Upper lobe of right lung (tissue), 1 donor: ENCODE results near the gene CAMTA1. TPM values are rescaled to one million over a fixed set of nuclear protein-coding genes. Genes with fewer than 3 reads are reported as not detected.

Experiments used
- ATAC-seq: fragments of 200-7000 bp; cut with Tn5 transposase; one replicate; pipeline ENCODE4 v1.9.1; 2020; ENCODE audit warnings: mild to moderate bottlenecking, moderate library complexity
- DNase-seq: peaks from one replicate; pipeline ENCODE4 v3.0.0-alpha.2; 2020
- H3K27ac ChIP-seq: fragments of 200-600 bp; one replicate; pipeline ENCODE4 v1.8.0; 2022
- H3K27me3 ChIP-seq: fragments of 200-600 bp; one replicate; pipeline ENCODE4 v1.8.0; 2022; ENCODE audit warnings: mild to moderate bottlenecking
- H3K36me3 ChIP-seq: fragments of 200-600 bp; one replicate; pipeline ENCODE4 v1.8.0; 2022
- H3K4me1 ChIP-seq: fragments of 200-600 bp; one replicate; pipeline ENCODE4 v1.8.0; 2022
- H3K4me3 ChIP-seq: fragments of 200-600 bp; one replicate; pipeline ENCODE4 v1.8.0; 2022; ENCODE audit warnings: mild to moderate bottlenecking
- H3K9me3 ChIP-seq: fragments of 200-600 bp; one replicate; pipeline ENCODE4 v1.8.0; 2022
- intact Hi-C: fragments of 100-400 bp; cut with DNase I; formaldehyde crosslinking; loops from one replicate; pipeline ENCODE4 v1.11.0; 2022
- total RNA-seq: library from RNA; stranded (reverse); fragmentation: NEBNext Ultra II Directional; extraction: Animal tissue kit (Norgen Biotek cat#: 25700); gene quantifications from one replicate; pipeline ENCODE4 v1.2.1, GENCODE V29; 2021
- TF ChIP-seq, protein P1 (sequence below): fragments of 200-600 bp; IDR thresholded peaks from one replicate; pipeline ENCODE4 v1.8.0; 2022; ENCODE audit warnings: antibody characterized with exemption
- donor health status: DM: no; HTN: yes; CAD: no; lungs with severe emphysema.

CAMTA1 gene
- total RNA-seq, 1 donor from 2014 or later = 63.4 TPM

DNA sequence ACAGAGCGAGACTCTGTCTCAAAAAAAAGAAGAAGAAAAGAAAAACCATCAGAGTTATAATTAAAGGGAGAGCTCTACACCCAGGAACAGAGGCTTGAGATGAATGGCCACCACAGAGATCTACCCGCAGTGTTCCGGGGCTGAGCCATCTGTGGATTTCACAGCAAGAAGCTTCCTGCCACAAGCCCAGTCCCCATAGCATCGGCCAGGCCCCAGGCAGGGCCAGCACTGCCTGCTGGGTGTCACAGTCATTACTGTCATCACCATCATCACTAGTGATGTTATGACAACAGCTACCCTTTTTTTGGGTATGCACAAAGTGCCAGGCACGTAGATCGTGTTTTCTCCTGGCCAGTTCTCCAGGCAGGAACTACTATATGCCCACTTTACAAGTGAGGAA, 874.3 kb downstream of the CAMTA1 start:
- intact Hi-C loops = no loop called here
- H3K4me1 ChIP-seq = no peaks in the 10 kb centered on the region
- TF ChIP-seq, protein P1, sequence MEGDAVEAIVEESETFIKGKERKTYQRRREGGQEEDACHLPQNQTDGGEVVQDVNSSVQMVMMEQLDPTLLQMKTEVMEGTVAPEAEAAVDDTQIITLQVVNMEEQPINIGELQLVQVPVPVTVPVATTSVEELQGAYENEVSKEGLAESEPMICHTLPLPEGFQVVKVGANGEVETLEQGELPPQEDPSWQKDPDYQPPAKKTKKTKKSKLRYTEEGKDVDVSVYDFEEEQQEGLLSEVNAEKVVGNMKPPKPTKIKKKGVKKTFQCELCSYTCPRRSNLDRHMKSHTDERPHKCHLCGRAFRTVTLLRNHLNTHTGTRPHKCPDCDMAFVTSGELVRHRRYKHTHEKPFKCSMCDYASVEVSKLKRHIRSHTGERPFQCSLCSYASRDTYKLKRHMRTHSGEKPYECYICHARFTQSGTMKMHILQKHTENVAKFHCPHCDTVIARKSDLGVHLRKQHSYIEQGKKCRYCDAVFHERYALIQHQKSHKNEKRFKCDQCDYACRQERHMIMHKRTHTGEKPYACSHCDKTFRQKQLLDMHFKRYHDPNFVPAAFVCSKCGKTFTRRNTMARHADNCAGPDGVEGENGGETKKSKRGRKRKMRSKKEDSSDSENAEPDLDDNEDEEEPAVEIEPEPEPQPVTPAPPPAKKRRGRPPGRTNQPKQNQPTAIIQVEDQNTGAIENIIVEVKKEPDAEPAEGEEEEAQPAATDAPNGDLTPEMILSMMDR = no peak

DNA sequence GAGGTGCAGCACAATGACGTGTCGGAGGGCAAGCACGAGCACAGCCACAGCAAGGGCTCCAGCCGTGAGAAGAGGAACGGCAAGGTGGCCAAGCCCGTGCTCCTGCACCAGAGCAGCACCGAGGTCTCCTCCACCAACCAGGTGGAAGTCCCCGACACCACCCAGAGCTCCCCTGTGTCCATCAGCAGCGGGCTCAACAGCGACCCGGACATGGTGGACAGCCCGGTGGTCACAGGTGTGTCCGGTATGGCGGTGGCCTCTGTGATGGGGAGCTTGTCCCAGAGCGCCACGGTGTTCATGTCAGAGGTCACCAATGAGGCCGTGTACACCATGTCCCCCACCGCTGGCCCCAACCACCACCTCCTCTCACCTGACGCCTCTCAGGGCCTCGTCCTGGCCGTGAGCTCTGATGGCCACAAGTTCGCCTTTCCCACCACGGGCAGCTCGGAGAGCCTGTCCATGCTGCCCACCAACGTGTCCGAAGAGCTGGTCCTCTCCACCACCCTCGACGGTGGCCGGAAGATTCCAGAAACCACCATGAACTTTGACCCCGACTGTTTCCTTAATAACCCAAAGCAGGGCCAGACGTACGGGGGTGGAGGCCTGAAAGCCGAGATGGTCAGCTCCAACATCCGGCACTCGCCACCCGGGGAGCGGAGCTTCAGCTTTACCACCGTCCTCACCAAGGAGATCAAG, 878.3 kb downstream of the CAMTA1 start:
- ATAC-seq = no peak
- no peaks in the 10 kb centered on the region for H3K27me3 ChIP-seq
- H3K4me1 ChIP-seq = peaks cover 3% of the 10 kb centered on the region
- no peak overlapping the region for H3K27ac ChIP-seq
- no peaks in the 10 kb centered on the region for H3K36me3 ChIP-seq
- no peaks in the 10 kb centered on the region for H3K9me3 ChIP-seq
- TF ChIP-seq, protein P1 = no peak
- DNase-seq = no peak
- intact Hi-C loops = no loop called here
- no peak overlapping the region for H3K4me3 ChIP-seq

More for the DNA sequence above, 874.3 kb downstream of the CAMTA1 start:
- no peaks in the 10 kb centered on the region for H3K9me3 ChIP-seq
- no peak overlapping the region for H3K27ac ChIP-seq
- DNase-seq (no peak), ATAC-seq (no peak)
- no peaks in the 10 kb centered on the region for H3K36me3 ChIP-seq
- no peak overlapping the region for H3K4me3 ChIP-seq
- no peaks in the 10 kb centered on the region for H3K27me3 ChIP-seq

DNA sequence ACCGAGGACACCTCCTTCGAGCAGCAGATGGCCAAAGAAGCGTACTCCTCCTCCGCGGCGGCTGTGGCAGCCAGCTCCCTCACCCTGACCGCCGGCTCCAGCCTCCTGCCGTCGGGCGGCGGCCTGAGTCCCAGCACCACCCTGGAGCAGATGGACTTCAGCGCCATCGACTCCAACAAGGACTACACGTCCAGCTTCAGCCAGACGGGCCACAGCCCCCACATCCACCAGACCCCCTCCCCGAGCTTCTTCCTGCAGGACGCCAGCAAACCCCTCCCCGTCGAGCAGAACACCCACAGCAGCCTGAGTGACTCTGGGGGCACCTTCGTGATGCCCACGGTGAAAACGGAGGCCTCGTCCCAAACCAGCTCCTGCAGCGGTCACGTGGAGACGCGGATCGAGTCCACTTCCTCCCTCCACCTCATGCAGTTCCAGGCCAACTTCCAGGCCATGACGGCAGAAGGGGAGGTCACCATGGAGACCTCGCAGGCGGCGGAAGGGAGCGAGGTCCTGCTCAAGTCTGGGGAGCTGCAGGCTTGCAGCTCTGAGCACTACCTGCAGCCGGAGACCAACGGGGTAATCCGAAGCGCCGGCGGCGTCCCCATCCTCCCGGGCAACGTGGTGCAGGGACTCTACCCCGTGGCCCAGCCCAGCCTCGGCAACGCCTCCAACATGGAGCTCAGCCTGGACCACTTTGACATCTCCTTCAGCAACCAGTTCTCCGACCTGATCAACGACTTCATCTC, 879.1 kb downstream of the CAMTA1 start:
- H3K36me3 ChIP-seq = no peaks in the 10 kb centered on the region
- no peak for ATAC-seq
- no peaks in the 10 kb centered on the region for H3K27me3 ChIP-seq
- peaks cover 3% of the 10 kb centered on the region for H3K4me1 ChIP-seq
- no peak for DNase-seq
- TF ChIP-seq, protein P1 = no peak
- no peak overlapping the region for H3K27ac ChIP-seq
- intact Hi-C loops = no loop called here
- no peak overlapping the region for H3K4me3 ChIP-seq
- H3K9me3 ChIP-seq = no peaks in the 10 kb centered on the region

DNA sequence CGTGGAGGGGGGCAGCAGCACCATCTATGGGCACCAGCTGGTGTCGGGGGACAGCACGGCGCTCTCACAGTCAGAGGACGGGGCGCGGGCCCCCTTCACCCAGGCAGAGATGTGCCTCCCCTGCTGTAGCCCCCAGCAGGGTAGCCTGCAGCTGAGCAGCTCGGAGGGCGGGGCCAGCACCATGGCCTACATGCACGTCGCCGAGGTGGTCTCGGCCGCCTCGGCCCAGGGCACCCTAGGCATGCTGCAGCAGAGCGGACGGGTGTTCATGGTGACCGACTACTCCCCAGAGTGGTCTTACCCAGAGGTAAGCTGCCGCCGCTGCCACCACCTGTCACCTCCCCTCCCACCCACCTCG, 879.6 kb downstream of the CAMTA1 start:
- H3K27me3 ChIP-seq = peaks cover 3% of the 10 kb centered on the region
- H3K36me3 ChIP-seq = no peaks in the 10 kb centered on the region
- H3K9me3 ChIP-seq = no peaks in the 10 kb centered on the region
- peaks cover 7% of the 10 kb centered on the region for H3K4me1 ChIP-seq
- TF ChIP-seq, protein P1 = no peak
- no peak overlapping the region for H3K4me3 ChIP-seq
- H3K27ac ChIP-seq = no peak overlapping the region
- intact Hi-C loops = loop anchor here (5.0 kb wide), 2 partner anchors 87 to 237 kb away; no protein-coding TSS in a partner anchor
- no peak for DNase-seq
- no peak for ATAC-seq

DNA sequence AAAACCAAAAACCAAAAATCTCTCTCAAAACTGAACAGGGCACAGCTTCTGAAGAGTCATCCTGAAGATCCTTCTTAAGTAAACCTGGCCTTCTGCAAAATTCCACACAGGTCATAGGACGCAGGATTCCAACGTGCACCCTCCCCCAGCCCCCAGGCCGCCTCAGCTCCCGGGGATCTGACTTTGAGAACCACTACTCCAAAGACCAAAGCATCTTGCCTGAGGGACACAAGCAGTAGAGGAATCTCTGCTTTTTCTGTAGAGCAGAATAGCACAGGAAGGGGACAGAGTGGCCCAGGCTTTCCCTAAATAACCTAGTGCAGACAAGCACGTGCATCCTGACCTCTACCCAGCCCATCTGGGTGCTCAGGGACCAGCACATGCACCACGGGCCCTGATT, 881.0 kb downstream of the CAMTA1 start:
- ATAC-seq (no peak), DNase-seq (no peak)
- intact Hi-C loops = loop anchor here (5.0 kb wide), 2 partner anchors 86 to 236 kb away; no protein-coding TSS in a partner anchor
- no peaks in the 10 kb centered on the region for H3K9me3 ChIP-seq
- no peak overlapping the region for H3K4me3 ChIP-seq
- H3K27ac ChIP-seq = no peak overlapping the region
- H3K36me3 ChIP-seq = no peaks in the 10 kb centered on the region
- H3K27me3 ChIP-seq = peaks cover 5% of the 10 kb centered on the region
- TF ChIP-seq, protein P1 = no peak
- peaks cover 7% of the 10 kb centered on the region for H3K4me1 ChIP-seq
